NCI-H2107 treated with DMSO at 0.1 percent for 48 hours (cell line): Measurements from ENCODE around the gene SPTLC2.
"Not testable (repeated sequence)": the region's sequence is repeated elsewhere in the genome, so short reads cannot be mapped to it uniquely, and the experiment has no call there.

Experiments
- DNase-seq: peaks from one replicate; lab custom pipeline; 2025; ENCODE audit not compliant: unreplicated experiment; lab: John Stamatoyannopoulos, UW

Gene SPTLC2

GRCh38 chr14:77554207-77554606, 62.2 kb downstream of the SPTLC2 start:
- DNase-seq = no peak

GRCh38 chr14:77549451-77549850, 67.0 kb downstream of the SPTLC2 start:
- DNase-seq = no peak

GRCh38 chr14:77547512-77548180, 68.8 kb downstream of the SPTLC2 start:
- no peak for DNase-seq

GRCh38 chr14:77545171-77545570, 71.3 kb downstream of the SPTLC2 start:
- DNase-seq = not testable (repeated sequence)

- DNase-seq = no peak
Measured at GRCh38 chr14:77544571-77544970, 71.9 kb downstream of the SPTLC2 start.

GRCh38 chr14:77543637-77544334, 72.7 kb downstream of the SPTLC2 start:
- no peak for DNase-seq

- no peak for DNase-seq
Measured at GRCh38 chr14:77543240-77543551, 73.2 kb downstream of the SPTLC2 start.

GRCh38 chr14:77542421-77543239, 73.8 kb downstream of the SPTLC2 start:
- no peak for DNase-seq

- no peak for DNase-seq
Measured at GRCh38 chr14:77541905-77542304, 74.5 kb downstream of the SPTLC2 start.

- not testable (repeated sequence) for DNase-seq
Measured at GRCh38 chr14:77536951-77537350, 79.5 kb downstream of the SPTLC2 start.

GRCh38 chr14:77531071-77531470, 85.4 kb downstream of the SPTLC2 start:
- no peak for DNase-seq

- no peak for DNase-seq
Measured at GRCh38 chr14:77529963-77530362, 86.5 kb downstream of the SPTLC2 start.

GRCh38 chr14:77529213-77529612, 87.2 kb downstream of the SPTLC2 start:
- DNase-seq = no peak

- not testable (repeated sequence) for DNase-seq
Measured at GRCh38 chr14:77528701-77529100, 87.7 kb downstream of the SPTLC2 start.

- DNase-seq = no peak
Measured at GRCh38 chr14:77526266-77526665, 90.2 kb downstream of the SPTLC2 start.

- no peak for DNase-seq
Measured at GRCh38 chr14:77524536-77524935, 91.9 kb downstream of the SPTLC2 start.

GRCh38 chr14:77523109-77523508, 93.3 kb downstream of the SPTLC2 start:
- DNase-seq = no peak

- DNase-seq = no peak
Measured at GRCh38 chr14:77520555-77520954, 95.9 kb downstream of the SPTLC2 start.

- DNase-seq = no peak
Measured at GRCh38 chr14:77516126-77516525, 100.3 kb downstream of the SPTLC2 start.

GRCh38 chr14:77511486-77512162, 104.8 kb downstream of the SPTLC2 start:
- DNase-seq = no peak

- DNase-seq = no peak
Measured at GRCh38 chr14:77509366-77509765, 107.1 kb downstream of the SPTLC2 start.
